Measurements from ENCODE around the gene ADGRB2. TPM values are rescaled to one million over a fixed set of nuclear protein-coding genes. Genes with fewer than 3 reads are reported as not detected.

The ADGRB2 gene
- total RNA-seq, 4 donors from 2014 or later, result 2.2 to 4.6 (median 3.3) TPM

DNA sequence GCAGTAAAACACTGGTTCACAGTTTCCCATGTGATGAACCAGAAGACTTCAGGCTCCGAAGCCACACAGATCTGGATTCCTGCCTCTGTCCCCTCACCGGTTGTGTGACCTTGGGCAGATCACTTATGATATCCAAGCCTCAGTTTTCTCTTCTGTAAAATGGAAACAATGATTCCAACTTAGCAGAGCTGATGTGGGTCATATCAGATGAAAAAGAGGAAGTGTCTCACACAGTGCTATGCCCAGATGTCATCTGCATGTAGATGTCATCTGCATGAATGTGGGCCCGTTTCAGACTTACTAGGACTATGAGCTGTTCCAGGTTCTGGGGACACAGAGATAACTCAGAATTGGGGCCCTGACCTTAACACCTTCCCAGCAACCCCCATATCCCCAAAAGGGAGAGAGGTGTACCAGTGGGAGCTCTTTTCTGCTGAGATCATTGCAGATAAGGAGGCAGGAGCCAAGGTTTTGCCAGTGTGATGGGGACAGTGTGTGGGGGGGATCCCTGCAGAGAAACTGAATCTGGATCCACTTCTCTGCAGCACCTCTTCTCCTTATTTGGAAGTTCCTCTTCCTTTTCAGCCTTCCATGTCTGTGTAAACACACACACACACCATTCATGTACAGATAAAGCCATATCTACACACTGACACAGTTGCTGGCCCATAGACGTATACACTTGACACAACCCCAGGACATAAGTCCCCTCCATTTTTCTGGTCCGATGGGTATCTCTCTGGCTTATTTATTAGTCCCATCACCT lies 5.0 kb upstream of the ADGRB2 start:
- WGBS, 2 donors, result 77 to 80% methylated on average over 5 of the region's 5 CpGs

DNA sequence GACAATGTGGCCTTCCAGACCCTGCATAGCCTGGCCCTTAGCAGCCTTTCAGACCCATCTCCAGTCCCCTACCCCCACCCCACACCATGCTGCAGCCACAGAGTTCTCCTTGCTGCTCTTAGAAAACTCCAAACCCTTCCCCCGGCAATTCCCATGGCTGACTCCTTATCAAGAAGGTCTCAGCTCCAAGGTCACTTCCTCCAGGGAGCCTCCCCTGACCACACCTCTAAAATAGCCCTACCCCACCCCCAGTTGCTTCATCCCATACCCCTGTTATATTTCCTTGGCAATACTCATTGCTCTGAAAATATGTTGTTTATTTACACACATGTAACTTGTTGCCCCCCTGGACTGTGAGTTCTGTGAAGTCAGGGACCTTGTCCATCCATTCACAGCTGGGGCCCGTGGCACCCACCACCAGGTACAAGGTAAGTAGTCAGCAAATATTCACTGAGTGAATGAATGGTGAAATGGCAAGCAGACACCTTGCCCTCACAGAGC lies 4.3 kb upstream of the ADGRB2 start:
- H3K4me3 ChIP-seq (ENCODE audit: low read depth, poor library complexity, severe bottlenecking), result no peak overlapping the region
- no peak for DNase-seq (ENCODE audit: low spot score in 2 of 2)
- WGBS, 2 donors, result 78 to 95% methylated on average over 2 of the region's 2 CpGs
- TF ChIP-seq, protein P1, sequence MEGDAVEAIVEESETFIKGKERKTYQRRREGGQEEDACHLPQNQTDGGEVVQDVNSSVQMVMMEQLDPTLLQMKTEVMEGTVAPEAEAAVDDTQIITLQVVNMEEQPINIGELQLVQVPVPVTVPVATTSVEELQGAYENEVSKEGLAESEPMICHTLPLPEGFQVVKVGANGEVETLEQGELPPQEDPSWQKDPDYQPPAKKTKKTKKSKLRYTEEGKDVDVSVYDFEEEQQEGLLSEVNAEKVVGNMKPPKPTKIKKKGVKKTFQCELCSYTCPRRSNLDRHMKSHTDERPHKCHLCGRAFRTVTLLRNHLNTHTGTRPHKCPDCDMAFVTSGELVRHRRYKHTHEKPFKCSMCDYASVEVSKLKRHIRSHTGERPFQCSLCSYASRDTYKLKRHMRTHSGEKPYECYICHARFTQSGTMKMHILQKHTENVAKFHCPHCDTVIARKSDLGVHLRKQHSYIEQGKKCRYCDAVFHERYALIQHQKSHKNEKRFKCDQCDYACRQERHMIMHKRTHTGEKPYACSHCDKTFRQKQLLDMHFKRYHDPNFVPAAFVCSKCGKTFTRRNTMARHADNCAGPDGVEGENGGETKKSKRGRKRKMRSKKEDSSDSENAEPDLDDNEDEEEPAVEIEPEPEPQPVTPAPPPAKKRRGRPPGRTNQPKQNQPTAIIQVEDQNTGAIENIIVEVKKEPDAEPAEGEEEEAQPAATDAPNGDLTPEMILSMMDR (IDR thresholded peaks at IDR 0.05), result no peak
- no peak for TF ChIP-seq POLR2A (IDR thresholded peaks at IDR 0.05)
- intact Hi-C loops (cut with DNase I; ENCODE audit: low total_unique reads), result no loop called here

More for the DNA sequence above, 5.0 kb upstream of the ADGRB2 start:
- H3K4me3 ChIP-seq (ENCODE audit: low read depth, poor library complexity, severe bottlenecking), result no peak overlapping the region
- no peak for TF ChIP-seq POLR2A (IDR thresholded peaks at IDR 0.05)
- TF ChIP-seq, protein P1 (IDR thresholded peaks at IDR 0.05), result no peak
- intact Hi-C loops (cut with DNase I; ENCODE audit: low total_unique reads), result no loop called here
- DNase-seq (ENCODE audit: low spot score in 2 of 2), result no peak

DNA sequence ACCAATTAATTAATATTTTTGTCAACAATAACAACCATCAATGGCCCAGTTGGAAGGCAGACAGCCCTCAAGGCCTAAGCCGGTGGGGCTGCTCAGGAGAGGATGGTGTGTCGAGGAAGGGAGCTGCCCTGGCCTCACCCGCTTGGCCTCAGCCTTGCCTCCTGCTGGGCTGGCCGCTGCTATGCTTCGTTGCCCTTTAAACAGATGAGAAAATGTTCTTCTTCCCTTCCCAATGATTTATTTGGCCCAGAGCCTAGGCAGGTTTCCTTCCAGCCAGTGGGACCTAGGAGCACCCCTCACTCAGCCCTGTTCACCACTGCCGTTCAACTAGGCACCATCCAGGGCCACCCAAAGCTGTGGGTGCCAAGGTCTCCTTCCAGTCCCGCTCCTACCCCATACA lies 3.1 kb upstream of the ADGRB2 start:
- 85 to 89% methylated on average over 7 of the region's 7 CpGs for WGBS, 2 donors
- no peak overlapping the region for H3K4me3 ChIP-seq (ENCODE audit: low read depth, poor library complexity, severe bottlenecking)
- intact Hi-C loops (cut with DNase I; ENCODE audit: low total_unique reads), result no loop called here
- no peak for DNase-seq (ENCODE audit: low spot score in 2 of 2)
- TF ChIP-seq POLR2A (IDR thresholded peaks at IDR 0.05), result no peak
- TF ChIP-seq, protein P1 (IDR thresholded peaks at IDR 0.05), result no peak

DNA sequence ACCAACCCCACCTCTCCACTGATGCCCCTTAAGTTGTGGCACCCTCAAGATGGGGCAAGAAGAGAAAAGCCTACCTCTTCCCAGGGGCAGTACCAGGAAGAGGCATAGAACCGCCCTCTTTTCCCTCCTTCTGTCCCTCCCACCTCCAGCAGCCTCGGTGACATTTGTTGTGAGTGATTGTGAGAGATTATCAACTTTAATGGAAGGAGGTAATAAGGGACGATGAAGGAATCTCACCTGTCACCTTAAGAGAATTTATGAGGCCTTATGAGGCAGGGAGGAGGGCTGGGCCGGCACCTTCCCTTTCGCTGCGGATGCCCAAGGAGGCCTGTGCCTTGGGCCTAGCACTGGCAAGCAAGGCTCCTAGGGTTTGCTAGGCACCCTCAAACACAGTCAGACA lies 1.4 kb upstream of the ADGRB2 start:
- TF ChIP-seq, protein P1 (IDR thresholded peaks at IDR 0.05), result no peak
- no peak for TF ChIP-seq POLR2A (IDR thresholded peaks at IDR 0.05)
- intact Hi-C loops (cut with DNase I; ENCODE audit: low total_unique reads), result no loop called here
- 64 to 72% methylated on average over 6 of the region's 6 CpGs for WGBS, 2 donors
- H3K4me3 ChIP-seq (ENCODE audit: low read depth, poor library complexity, severe bottlenecking), result no peak overlapping the region
- DNase-seq (ENCODE audit: low spot score in 2 of 2), result no peak

DNA sequence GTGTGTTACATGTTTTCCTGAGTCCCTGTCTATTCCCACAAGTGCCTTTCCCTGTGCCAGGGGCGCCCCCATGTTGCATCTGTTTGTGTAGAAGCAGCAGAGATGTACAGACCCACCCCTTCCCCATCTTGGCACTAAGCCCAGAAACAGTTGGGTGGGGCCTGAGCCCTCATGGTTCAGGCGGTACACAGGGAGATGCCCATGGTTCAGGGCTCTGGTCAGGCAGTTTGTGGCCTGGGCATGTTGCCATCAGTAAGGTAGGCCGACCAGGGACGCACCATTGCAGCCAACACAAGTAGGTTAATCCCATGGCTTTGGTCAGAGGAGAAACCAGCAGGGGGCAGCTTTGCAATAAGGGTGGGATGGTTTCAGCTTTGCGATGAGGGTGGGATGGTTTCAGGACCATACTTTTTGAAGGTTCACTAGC lies 914 bp upstream of the ADGRB2 start:
- TF ChIP-seq, protein P1 (IDR thresholded peaks at IDR 0.05), result no peak
- TF ChIP-seq POLR2A (IDR thresholded peaks at IDR 0.05), result no peak
- intact Hi-C loops (cut with DNase I; ENCODE audit: low total_unique reads), result no loop called here
- no peak for DNase-seq (ENCODE audit: low spot score in 2 of 2)
- H3K4me3 ChIP-seq (ENCODE audit: low read depth, poor library complexity, severe bottlenecking), result no peak overlapping the region
- 55 to 67% methylated on average over 5 of the region's 5 CpGs for WGBS, 2 donors

Data from lower leg skin (tissue), 4 donors.